Skeletal muscle tissue (tissue), 4 donors: ENCODE data around the gene PTH1R. TPM values are rescaled to one million over a fixed set of nuclear protein-coding genes. Genes with fewer than 3 reads are reported as not detected.
A peak's percentile ranks its signal among the peaks of the same experiment; 100 is the strongest.

Source experiments
- H3K27ac ChIP-seq: one replicate; pipeline ENCODE4 v1.7.0; 2013; ENCODE audit warnings: mild to moderate bottlenecking, low read depth, low read length, inconsistent platforms
- H3K27me3 ChIP-seq, 3 donors: one replicate each; pipeline ENCODE4 v1.7.0; 2013; ENCODE audit warnings: low read length in 3 of 3; ENCODE audit not compliant: control insufficient read depth in 3 of 3, insufficient read depth in 3 of 3
- H3K36me3 ChIP-seq, 3 donors: one replicate each; pipeline ENCODE4 v1.7.0; 2013; ENCODE audit warnings: low read length in 3 of 3; ENCODE audit not compliant: control insufficient read depth in 3 of 3, insufficient read depth in 3 of 3
- H3K4me1 ChIP-seq, 3 donors: one replicate each; pipeline ENCODE4 v1.7.0; 2013; ENCODE audit warnings: low read length in 3 of 3, mild to moderate bottlenecking in 3 of 3; ENCODE audit not compliant: control insufficient read depth in 3 of 3, insufficient read depth in 3 of 3
- H3K4me3 ChIP-seq, 3 donors: one replicate each; pipeline ENCODE4 v1.7.0; 2013; ENCODE audit warnings: low read length in 3 of 3
- H3K9ac ChIP-seq, 3 donors: one replicate each; pipeline ENCODE4 v1.7.0; 2013; ENCODE audit warnings: low read length in 3 of 3, mild to moderate bottlenecking in 3 of 3, moderate library complexity in 2 of 3, low read depth in 1 of 3
- H3K9me3 ChIP-seq, 3 donors: one replicate each; pipeline ENCODE4 v1.7.0; 2013; ENCODE audit warnings: low read length in 3 of 3; ENCODE audit not compliant: control insufficient read depth in 3 of 3
- total RNA-seq: library from RNA; depleted of rRNA; stranded (reverse); fragments of >200 nt; gene quantifications from one replicate; pipeline ENCODE4 v1.2.3, GENCODE V29; 2014
- donor health status: Osteomylitis.

The PTH1R gene
- total RNA-seq, 1 donor from 2014 or later = 9.4 TPM

DNA sequence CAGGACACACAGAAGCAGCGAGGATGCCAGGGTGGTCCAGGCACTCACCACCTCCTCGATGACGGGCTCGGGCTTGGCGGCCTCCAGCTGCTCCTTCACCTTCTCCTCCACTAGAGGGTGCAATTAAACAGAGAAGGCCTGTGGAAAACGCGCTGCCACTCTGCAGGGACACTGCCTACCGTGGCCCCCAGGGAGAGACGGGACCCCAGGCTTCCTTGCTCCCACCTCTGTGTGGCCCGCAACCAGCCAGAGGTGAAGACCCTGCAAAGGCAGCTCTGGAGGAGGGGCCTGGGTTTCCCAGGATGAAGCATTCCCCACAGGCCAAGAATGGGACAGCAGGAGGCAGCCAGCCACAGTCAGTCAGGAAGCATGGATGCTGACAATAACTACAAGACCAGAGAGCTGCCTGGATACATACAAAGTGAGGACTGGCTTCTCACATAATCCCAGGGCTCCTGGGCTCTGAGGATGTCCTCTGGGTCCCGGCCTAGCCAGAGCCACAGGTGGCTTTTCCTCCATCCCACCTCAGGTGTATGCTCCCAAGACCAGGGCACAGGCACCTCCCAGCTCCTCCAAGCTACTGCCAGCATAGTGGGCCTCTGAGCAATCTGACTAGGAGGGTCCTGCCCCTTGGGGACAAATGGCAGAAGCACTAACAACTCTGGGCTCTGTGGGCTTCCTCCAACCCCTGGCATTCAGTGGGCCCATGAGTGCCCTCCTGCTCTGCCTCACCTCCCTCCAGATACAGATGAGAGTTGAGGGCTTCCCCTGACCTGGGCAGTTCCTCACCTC lies 46.2 kb downstream of the PTH1R start:
- Histone ChIP-seq H3K27ac (no peak overlapping the region), H3K36me3 (peaks cover 51 to 53% (median 51%) of the 10 kb centered on the region in 3 donors), H3K9me3 (no peaks in the 10 kb centered on the region), H3K4me1 (peaks cover 48 to 74% (median 59%) of the 10 kb centered on the region in 3 donors), H3K27me3 (no peaks in the 10 kb centered on the region), H3K4me3 (no peak overlapping the region), H3K9ac (peak overlapping the region in 1 of 3 donors; percentile 8)

DNA sequence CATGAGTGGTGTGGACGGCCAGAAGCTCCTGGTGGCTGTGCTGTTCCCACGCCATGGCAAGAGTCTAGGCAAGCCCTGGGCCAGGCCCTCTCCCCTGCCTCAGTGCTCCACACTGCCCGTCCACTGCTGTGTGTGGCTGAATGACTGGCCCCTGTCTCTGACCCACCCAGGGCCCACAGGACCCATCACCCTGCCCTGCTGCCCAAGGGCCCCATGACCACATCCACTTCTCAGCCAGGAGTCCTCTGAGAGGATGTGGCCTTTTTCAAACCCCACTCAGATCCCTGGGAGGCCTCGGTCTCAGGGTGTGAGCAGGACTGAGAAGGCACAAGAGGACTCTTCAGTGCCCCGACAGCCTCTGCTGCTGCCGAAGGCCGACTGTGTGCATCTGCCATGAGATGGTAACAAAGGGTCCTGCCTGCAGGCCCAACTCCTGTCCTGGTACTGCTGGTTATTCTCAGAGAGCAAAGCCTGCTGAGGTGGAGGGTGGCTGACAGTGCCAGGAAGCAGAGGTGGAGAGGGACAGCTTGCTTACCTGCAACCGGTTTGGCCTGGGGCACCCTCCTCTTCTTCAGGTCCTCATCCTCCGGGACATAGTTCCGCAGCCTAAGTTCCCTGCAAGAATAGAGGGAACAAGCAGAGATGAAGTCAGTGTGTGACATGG lies 47.5 kb downstream of the PTH1R start:
- no peaks in the 10 kb centered on the region for H3K9me3 ChIP-seq
- H3K36me3 ChIP-seq = peaks cover 48 to 51% (median 51%) of the 10 kb centered on the region in 3 donors
- no peaks in the 10 kb centered on the region for H3K27me3 ChIP-seq
- peak overlapping the region in 2 of 3 donors; percentile 17 to 45 for H3K9ac ChIP-seq
- no peak overlapping the region for H3K4me3 ChIP-seq
- peaks cover 58 to 85% (median 68%) of the 10 kb centered on the region in 3 donors for H3K4me1 ChIP-seq
- peak overlapping the region; percentile 95 for H3K27ac ChIP-seq

DNA sequence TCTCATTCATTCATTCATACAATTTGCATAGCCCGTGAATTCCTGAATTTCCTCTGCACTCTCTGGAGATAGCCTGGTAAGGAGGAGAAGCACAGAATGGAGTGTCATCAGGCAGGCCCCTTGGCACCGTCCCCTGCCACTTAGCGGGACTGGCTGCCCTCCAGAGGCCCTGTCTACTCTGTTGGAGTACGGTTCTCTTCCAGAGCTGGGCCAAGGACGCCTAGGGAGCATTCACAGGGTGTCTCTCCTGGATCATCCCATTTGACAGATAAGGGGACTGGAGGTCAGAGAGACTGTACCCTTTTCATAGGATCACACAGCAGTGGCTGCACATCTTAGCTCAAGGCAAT lies 48.0 kb downstream of the PTH1R start:
- Histone ChIP-seq H3K4me1 (peaks cover 60 to 85% (median 68%) of the 10 kb centered on the region in 3 donors), H3K36me3 (peaks cover 43 to 47% (median 46%) of the 10 kb centered on the region in 3 donors), H3K27ac (peak overlapping the region; percentile 95)

DNA sequence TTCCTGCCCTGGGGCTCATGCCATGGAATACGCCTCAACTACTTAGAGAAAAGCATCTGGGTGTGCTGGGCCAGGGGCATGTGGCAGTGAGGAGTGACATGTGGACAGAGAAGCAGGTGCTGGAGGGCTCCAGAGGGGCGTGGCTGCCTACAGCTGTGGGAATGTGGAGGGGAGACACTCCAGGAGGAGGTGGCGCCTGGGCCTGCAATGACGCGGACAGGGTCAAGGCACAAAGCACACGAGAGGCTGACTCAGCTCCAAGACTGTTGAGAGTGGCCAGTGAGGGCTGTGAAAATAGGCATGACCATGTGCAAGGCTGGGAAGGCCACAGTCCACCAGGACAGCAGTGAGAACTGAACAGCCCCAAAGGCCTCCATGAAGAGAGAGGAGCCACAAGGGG lies 48.5 kb downstream of the PTH1R start:
- H3K36me3 ChIP-seq = peaks cover 38 to 42% (median 41%) of the 10 kb centered on the region in 3 donors
- peaks cover 60 to 85% (median 69%) of the 10 kb centered on the region in 3 donors for H3K4me1 ChIP-seq
- peak overlapping the region; percentile 37 to 81 (median 54) for H3K9ac ChIP-seq

More for the DNA sequence above, 48.0 kb downstream of the PTH1R start:
- peak overlapping the region in 1 of 3 donors; percentile 13 for H3K4me3 ChIP-seq
- peak overlapping the region in 1 of 3 donors; percentile 54 for H3K9ac ChIP-seq
- no peaks in the 10 kb centered on the region for H3K27me3 ChIP-seq
- H3K9me3 ChIP-seq = no peaks in the 10 kb centered on the region

DNA sequence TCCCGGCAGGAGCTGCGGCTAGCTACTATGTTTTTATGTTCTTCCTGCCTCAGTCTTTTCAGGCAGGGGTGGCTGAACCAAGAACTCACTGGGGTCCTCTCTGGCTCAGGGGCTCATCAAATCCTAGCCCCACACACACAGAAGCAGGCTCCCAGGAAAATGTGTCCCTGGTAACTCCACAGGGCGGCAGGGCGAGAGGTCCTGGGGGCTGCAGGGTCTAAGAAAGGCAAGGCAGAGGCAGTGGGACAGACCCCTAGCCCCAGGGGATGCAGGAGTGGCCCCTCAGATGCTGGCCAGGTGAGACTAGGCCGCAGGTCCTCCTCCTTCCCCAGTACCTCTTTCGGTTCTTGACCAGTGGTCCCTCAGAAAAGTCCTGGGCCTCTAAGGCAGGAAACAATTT lies 48.9 kb downstream of the PTH1R start:
- H3K27me3 ChIP-seq = no peaks in the 10 kb centered on the region
- H3K9ac ChIP-seq = peak overlapping the region; percentile 37 to 81 (median 54)
- H3K4me1 ChIP-seq = peaks cover 64 to 87% (median 73%) of the 10 kb centered on the region in 3 donors
- peaks cover 34 to 38% (median 37%) of the 10 kb centered on the region in 3 donors for H3K36me3 ChIP-seq
- no peaks in the 10 kb centered on the region for H3K9me3 ChIP-seq
- peak overlapping the region; percentile 95 for H3K27ac ChIP-seq
- H3K4me3 ChIP-seq = peak overlapping the region in 1 of 3 donors; percentile 49

More for the DNA sequence above, 48.5 kb downstream of the PTH1R start:
- no peaks in the 10 kb centered on the region for H3K9me3 ChIP-seq
- no peak overlapping the region for H3K4me3 ChIP-seq
- peak overlapping the region; percentile 95 for H3K27ac ChIP-seq
- H3K27me3 ChIP-seq = no peaks in the 10 kb centered on the region

DNA sequence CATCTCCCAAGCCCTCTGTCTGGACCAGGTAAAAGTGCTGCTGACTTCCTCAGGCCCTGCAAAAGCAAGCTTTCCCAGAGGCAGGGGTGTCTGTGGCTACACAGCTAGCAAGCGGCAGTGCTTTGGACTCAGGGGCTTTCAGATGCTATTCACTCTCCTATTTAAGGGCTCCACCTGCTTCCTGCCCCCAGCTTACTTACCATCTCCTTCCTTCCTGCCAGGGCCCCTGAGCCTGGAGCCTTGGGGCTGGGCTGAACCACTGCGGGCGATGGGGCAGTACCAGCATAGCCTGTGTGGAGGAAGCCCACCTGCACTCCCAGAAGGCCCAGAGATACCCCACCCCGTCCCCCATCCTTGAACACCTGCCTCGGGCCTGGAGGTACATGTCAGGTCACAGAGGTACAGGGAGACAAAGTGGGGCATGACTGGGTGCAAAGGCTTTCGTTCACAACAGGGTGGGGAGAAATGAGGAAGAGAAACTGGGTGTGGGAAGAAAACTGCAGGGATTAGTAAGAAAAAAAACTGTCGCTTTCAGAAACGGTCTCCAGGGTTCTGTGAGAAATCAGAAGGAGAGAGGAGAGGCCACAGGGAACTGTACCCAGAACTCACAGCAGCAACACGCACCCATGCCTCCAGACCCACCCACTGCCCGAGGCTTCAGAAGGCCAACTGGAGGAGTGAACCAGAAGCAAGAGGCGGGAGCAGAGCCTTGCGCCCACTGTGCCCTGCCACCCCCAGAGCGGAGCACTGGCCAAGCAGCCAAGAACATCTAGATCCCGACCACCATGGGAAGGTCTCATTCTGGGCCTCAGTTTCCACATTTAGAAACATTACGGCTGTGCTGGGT lies 49.6 kb downstream of the PTH1R start:
- Histone ChIP-seq H3K9me3 (no peaks in the 10 kb centered on the region), H3K27ac (peak overlapping the region; percentile 95), H3K4me1 (peaks cover 70 to 91% (median 79%) of the 10 kb centered on the region in 3 donors), H3K9ac (peak overlapping the region; percentile 37 to 81 (median 54)), H3K36me3 (peaks cover 28 to 31% (median 30%) of the 10 kb centered on the region in 3 donors), H3K27me3 (no peaks in the 10 kb centered on the region), H3K4me3 (peak overlapping the region in 1 of 3 donors; percentile 49)

DNA sequence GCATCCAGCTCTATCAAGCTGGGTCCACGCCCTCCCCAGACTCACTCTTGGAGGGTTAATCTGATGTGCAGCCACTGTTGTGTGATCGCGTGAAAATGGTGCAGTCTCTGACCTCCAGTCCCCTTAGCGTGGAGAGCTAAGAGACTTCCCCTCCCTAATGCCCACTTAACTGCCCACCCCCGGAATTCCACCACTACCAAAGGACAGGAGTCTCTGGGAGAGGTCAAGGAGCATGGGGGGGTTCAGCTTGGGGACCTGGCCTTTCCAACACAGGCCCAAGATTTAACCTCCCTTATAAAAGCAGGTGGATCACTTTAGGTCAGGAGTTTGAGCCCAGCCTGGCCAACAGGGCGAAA lies 50.2 kb downstream of the PTH1R start:
- Histone ChIP-seq H3K4me3 (no peak overlapping the region), H3K9me3 (no peaks in the 10 kb centered on the region), H3K9ac (peak overlapping the region in 1 of 3 donors; percentile 81), H3K36me3 (peaks cover 22 to 25% (median 24%) of the 10 kb centered on the region in 3 donors), H3K27me3 (no peaks in the 10 kb centered on the region), H3K4me1 (peaks cover 76 to 93% (median 85%) of the 10 kb centered on the region in 3 donors), H3K27ac (peak overlapping the region; percentile 95)

DNA sequence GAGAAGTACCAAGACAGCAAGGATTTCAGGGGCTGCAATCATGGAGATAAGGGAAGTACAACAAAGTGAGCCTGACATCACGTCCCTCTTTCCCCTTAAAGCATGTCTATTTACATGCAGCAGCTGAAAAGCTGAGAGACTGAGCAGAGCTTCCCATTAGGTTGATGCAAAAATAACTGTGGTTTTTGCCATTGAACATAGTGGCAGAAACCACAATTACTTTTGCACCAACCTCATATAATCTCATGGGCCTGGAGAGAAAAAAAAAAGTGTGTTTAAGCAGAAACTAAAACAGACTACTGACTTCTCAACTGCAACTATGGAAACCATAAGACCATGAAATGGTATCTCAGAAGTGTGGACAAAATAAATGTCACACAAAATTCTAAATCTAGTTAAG lies 50.8 kb downstream of the PTH1R start:
- Histone ChIP-seq H3K36me3 (peaks cover 17 to 19% (median 19%) of the 10 kb centered on the region in 3 donors), H3K27ac (peak overlapping the region; percentile 42), H3K4me3 (no peak overlapping the region), H3K4me1 (peaks cover 82 to 95% (median 91%) of the 10 kb centered on the region in 3 donors), H3K9me3 (no peaks in the 10 kb centered on the region), H3K27me3 (no peaks in the 10 kb centered on the region), H3K9ac (peak overlapping the region in 1 of 3 donors; percentile 5)

DNA sequence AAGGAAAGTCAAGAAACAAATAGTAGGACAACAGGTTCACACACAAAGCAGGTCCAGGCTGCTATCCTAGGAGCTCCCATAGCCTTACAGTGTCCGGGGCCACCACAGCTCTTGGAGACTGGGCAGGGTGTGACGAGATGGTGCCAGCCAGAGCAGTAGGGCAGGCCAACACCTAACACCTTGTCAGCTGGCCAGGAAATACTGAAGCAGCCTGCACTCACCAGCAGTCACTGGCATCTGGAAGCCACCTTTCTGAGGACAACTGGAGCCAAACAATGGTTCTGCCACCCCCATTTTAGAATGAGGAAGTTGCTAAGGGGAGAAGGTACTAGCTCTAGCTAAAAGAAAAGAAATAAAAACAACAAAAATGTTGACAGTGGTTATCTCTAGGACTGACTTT lies 51.8 kb downstream of the PTH1R start:
- H3K4me1 ChIP-seq = peaks cover 91 to 93% (median 93%) of the 10 kb centered on the region in 3 donors
- no peak overlapping the region for H3K4me3 ChIP-seq
- no peak overlapping the region for H3K9ac ChIP-seq
- peaks cover 7 to 9% (median 8%) of the 10 kb centered on the region in 3 donors for H3K36me3 ChIP-seq
- H3K9me3 ChIP-seq = no peaks in the 10 kb centered on the region
- H3K27me3 ChIP-seq = no peaks in the 10 kb centered on the region
- H3K27ac ChIP-seq = peak overlapping the region; percentile 42
